ENCODE results near the gene RHOF.

Gene RHOF

DNA sequence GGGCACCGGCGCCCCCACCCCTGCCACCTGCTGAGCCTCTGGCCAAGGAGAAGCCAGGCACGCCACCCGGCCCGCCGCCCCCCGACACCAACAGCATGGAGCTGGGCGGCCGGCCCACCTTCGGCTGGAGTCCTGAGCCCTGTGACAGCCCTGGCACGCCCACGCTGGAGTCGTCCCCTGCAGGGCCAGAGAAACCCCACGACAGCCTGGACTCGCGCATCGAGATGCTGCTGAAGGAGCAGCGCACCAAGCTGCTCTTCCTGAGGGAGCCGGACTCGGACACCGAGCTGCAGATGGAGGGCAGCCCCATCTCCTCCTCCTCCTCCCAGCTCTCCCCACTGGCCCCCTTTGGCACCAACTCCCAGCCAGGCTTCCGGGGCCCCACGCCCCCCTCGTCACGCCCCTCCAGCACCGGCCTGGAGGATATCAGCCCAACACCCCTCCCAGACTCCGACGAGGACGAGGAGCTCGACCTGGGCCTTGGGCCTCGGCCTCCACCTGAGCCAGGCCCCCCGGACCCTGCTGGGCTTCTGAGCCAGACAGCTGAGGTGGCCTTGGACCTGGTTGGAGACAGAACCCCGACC, 16.8 kb upstream of the RHOF start:
- Histone ChIP-seq H3K27me3 (ENCODE audit: insufficient read depth, low read depth) (no peaks in the 10 kb centered on the region), H2AFZ (ENCODE audit: low read depth) (no peak overlapping the region), H4K20me1 (ENCODE audit: insufficient read depth) (no peaks in the 10 kb centered on the region), H3K9ac (no peak overlapping the region), H3K79me2 (ENCODE audit: insufficient read depth, low read depth) (peaks cover 37% of the 10 kb centered on the region), H3K27ac (no peak overlapping the region), H3K36me3 (ENCODE audit: insufficient read depth) (no peaks in the 10 kb centered on the region), H3K4me3 (IDR thresholded peaks at IDR 0.05; ENCODE audit: insufficient read depth, low read depth, low read length) (no peak overlapping the region), H3K4me2 (no peak overlapping the region), H3K4me1 (ENCODE audit: low read depth, poor library complexity, severe bottlenecking) (peaks cover 15% of the 10 kb centered on the region)
- no peak for TF ChIP-seq CTCF (conservative IDR thresholded peaks at IDR 0.05; ENCODE audit: low read depth, low read length)

DNA sequence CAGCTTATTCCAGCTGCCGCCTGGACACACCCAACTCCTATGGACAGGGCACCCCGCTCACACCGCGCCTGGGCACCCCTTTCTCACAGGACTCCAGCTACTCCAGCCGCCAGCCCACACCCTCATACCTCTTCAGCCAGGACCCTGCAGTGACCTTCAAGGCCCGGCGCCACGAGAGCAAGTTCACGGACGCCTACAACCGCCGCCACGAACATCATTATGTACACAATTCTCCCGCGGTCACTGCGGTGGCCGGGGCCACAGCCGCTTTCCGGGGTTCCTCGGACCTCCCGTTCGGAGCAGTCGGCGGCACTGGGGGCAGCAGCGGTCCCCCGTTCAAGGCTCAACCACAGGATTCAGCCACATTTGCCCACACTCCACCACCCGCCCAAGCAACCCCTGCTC, 16.2 kb upstream of the RHOF start:
- H3K36me3 ChIP-seq (ENCODE audit: insufficient read depth) = no peaks in the 10 kb centered on the region
- no peak overlapping the region for H3K27ac ChIP-seq
- no peaks in the 10 kb centered on the region for H4K20me1 ChIP-seq (ENCODE audit: insufficient read depth)
- no peak for TF ChIP-seq CTCF (conservative IDR thresholded peaks at IDR 0.05; ENCODE audit: low read depth, low read length)
- peaks cover 43% of the 10 kb centered on the region for H3K79me2 ChIP-seq (ENCODE audit: insufficient read depth, low read depth)
- H3K4me1 ChIP-seq (ENCODE audit: low read depth, poor library complexity, severe bottlenecking) = peaks cover 15% of the 10 kb centered on the region
- no peak overlapping the region for H3K4me2 ChIP-seq
- H2AFZ ChIP-seq (ENCODE audit: low read depth) = no peak overlapping the region
- no peak overlapping the region for H3K9ac ChIP-seq
- H3K27me3 ChIP-seq (ENCODE audit: insufficient read depth, low read depth) = no peaks in the 10 kb centered on the region
- no peak overlapping the region for H3K4me3 ChIP-seq (IDR thresholded peaks at IDR 0.05; ENCODE audit: insufficient read depth, low read depth, low read length)

- Histone ChIP-seq H3K79me2 (ENCODE audit: insufficient read depth, low read depth) (peaks cover 46% of the 10 kb centered on the region), H2AFZ (ENCODE audit: low read depth) (no peak overlapping the region), H3K36me3 (ENCODE audit: insufficient read depth) (no peaks in the 10 kb centered on the region), H3K27me3 (ENCODE audit: insufficient read depth, low read depth) (no peaks in the 10 kb centered on the region), H3K27ac (no peak overlapping the region), H3K4me2 (no peak overlapping the region), H4K20me1 (ENCODE audit: insufficient read depth) (no peaks in the 10 kb centered on the region), H3K9ac (no peak overlapping the region), H3K4me3 (IDR thresholded peaks at IDR 0.05; ENCODE audit: insufficient read depth, low read depth, low read length) (no peak overlapping the region), H3K4me1 (ENCODE audit: low read depth, poor library complexity, severe bottlenecking) (peaks cover 15% of the 10 kb centered on the region)
- no peak for TF ChIP-seq CTCF (conservative IDR thresholded peaks at IDR 0.05; ENCODE audit: low read depth, low read length)
Observed at GRCh38 chr12:121808623-121809022, 15.1 kb upstream of the RHOF start.

GRCh38 chr12:121807642-121808347, 14.3 kb upstream of the RHOF start:
- Histone ChIP-seq H3K4me2 (no peak overlapping the region), H2AFZ (ENCODE audit: low read depth) (no peak overlapping the region), H3K27ac (no peak overlapping the region), H3K27me3 (ENCODE audit: insufficient read depth, low read depth) (no peaks in the 10 kb centered on the region), H3K4me1 (ENCODE audit: low read depth, poor library complexity, severe bottlenecking) (peaks cover 15% of the 10 kb centered on the region), H3K4me3 (IDR thresholded peaks at IDR 0.05; ENCODE audit: insufficient read depth, low read depth, low read length) (no peak overlapping the region), H4K20me1 (ENCODE audit: insufficient read depth) (no peaks in the 10 kb centered on the region), H3K79me2 (ENCODE audit: insufficient read depth, low read depth) (peaks cover 40% of the 10 kb centered on the region), H3K9ac (no peak overlapping the region), H3K36me3 (ENCODE audit: insufficient read depth) (no peaks in the 10 kb centered on the region)
- no peak for TF ChIP-seq CTCF (conservative IDR thresholded peaks at IDR 0.05; ENCODE audit: low read depth, low read length)

Data from KMS-11 (cell line).